Liver (tissue), 9 donors: ENCODE data around the gene AMOTL1. TPM values are rescaled to one million over a fixed set of nuclear protein-coding genes. Genes with fewer than 3 reads are reported as not detected.
A peak's percentile ranks its signal among the peaks of the same experiment; 100 is the strongest.

ENCODE experiments used
- DNase-seq: peaks from one replicate; pipeline ENCODE4 v3.0.0-alpha.2; 2017; ENCODE audit warnings: low spot score
- H3K27ac ChIP-seq, 2 donors: one replicate each; pipeline ENCODE4 v1.7.0; 2013; ENCODE audit warnings: inconsistent platforms in 2 of 2, low read length in 2 of 2, control low read depth in 1 of 2, low read depth in 1 of 2, mild to moderate bottlenecking in 1 of 2
- H3K27me3 ChIP-seq, 4 donors: one replicate each; pipeline versions ENCODE4 v1.6.1 to v1.7.0; 2013; ENCODE audit warnings: low read length in 3 of 4, inconsistent platforms in 1 of 4, mild to moderate bottlenecking in 1 of 4, moderate library complexity in 1 of 4; ENCODE audit not compliant: control insufficient read depth in 4 of 4, insufficient read depth in 4 of 4
- H3K36me3 ChIP-seq, 4 donors: one replicate each; pipeline versions ENCODE4 v1.6.1 to v1.7.0; 2013; ENCODE audit warnings: low read length in 3 of 4, mild to moderate bottlenecking in 3 of 4, low read depth in 1 of 4, moderate library complexity in 1 of 4; ENCODE audit not compliant: control insufficient read depth in 4 of 4, insufficient read depth in 3 of 4
- H3K4me1 ChIP-seq, 4 donors: one replicate each; pipeline versions ENCODE4 v1.6.1 to v1.7.0; 2013; ENCODE audit warnings: low read length in 3 of 4, mild to moderate bottlenecking in 3 of 4, moderate library complexity in 1 of 4; ENCODE audit not compliant: control insufficient read depth in 4 of 4, insufficient read depth in 4 of 4
- H3K4me3 ChIP-seq, 3 donors: one replicate each; pipeline versions ENCODE4 v1.6.1 to v1.7.0; 2013; ENCODE audit warnings: low read length in 3 of 3, control low read depth in 1 of 3, low read depth in 1 of 3, mild to moderate bottlenecking in 1 of 3
- H3K9ac ChIP-seq, 2 donors: one replicate each; pipeline ENCODE4 v1.7.0; 2013; ENCODE audit warnings: low read length in 2 of 2, mild to moderate bottlenecking in 2 of 2, moderate library complexity in 2 of 2, control low read depth in 1 of 2, low read depth in 1 of 2
- H3K9me3 ChIP-seq, 4 donors: one replicate each; pipeline versions ENCODE4 v1.6.1 to v1.7.0; 2013; ENCODE audit warnings: low read length in 3 of 4; ENCODE audit not compliant: control insufficient read depth in 4 of 4
- ATF3 ChIP-seq: IDR thresholded peaks from 2 replicates; pipeline ENCODE4 v1.6.1; 2016; ENCODE audit warnings: antibody characterized with exemption
- CTCF ChIP-seq: fragments of 150-350 bp; IDR thresholded peaks from 2 replicates; pipeline ENCODE4 v1.5.1; 2017; ENCODE audit warnings: improper control_type of control experiment, low read depth, low read length; ENCODE audit not compliant: missing input control
- EGR1 ChIP-seq, 2 donors: IDR thresholded peaks; 2 replicates each; pipeline ENCODE4 v1.6.1; 2016 to 2018; ENCODE audit warnings: antibody characterized with exemption in 2 of 2, low read depth in 2 of 2
- FOXA1 ChIP-seq: IDR thresholded peaks from 2 replicates; pipeline ENCODE4 v1.6.1; 2016; ENCODE audit warnings: antibody characterized with exemption
- HNF4A ChIP-seq, 2 donors: conservative IDR thresholded peaks; 2 replicates each; pipeline ENCODE4 v1.6.1; 2016; ENCODE audit warnings: antibody characterized with exemption in 2 of 2, mild to moderate bottlenecking in 2 of 2
- HNF4G ChIP-seq: IDR thresholded peaks from 2 replicates; pipeline ENCODE4 v1.6.1; 2016; ENCODE audit warnings: antibody characterized with exemption
- JUND ChIP-seq, 2 donors: IDR thresholded peaks; 2 replicates each; pipeline ENCODE4 v1.6.1; 2016; ENCODE audit warnings: antibody characterized with exemption in 2 of 2
- MAX ChIP-seq: IDR thresholded peaks from 2 replicates; pipeline ENCODE4 v1.6.1; 2016; ENCODE audit warnings: antibody characterized with exemption
- REST ChIP-seq: IDR thresholded peaks from 2 replicates; pipeline ENCODE4 v1.6.1; 2016; ENCODE audit warnings: antibody characterized with exemption, mild to moderate bottlenecking
- RXRA ChIP-seq, 2 donors: IDR thresholded peaks; 2 replicates each; pipeline ENCODE4 v1.6.1; 2017 to 2018; ENCODE audit warnings: antibody characterized with exemption in 2 of 2, mild to moderate bottlenecking in 1 of 2
- SP1 ChIP-seq: IDR thresholded peaks from 2 replicates; pipeline ENCODE4 v1.6.1; 2018; ENCODE audit warnings: antibody characterized with exemption, mild to moderate bottlenecking
- TAF1 ChIP-seq: conservative IDR thresholded peaks from 2 replicates; pipeline ENCODE4 v1.6.1; 2016; ENCODE audit warnings: antibody characterized with exemption, mild to moderate bottlenecking
- YY1 ChIP-seq: IDR thresholded peaks from 2 replicates; pipeline ENCODE4 v1.6.1; 2016; ENCODE audit warnings: antibody characterized with exemption, mild to moderate bottlenecking
- ZBTB33 ChIP-seq: IDR thresholded peaks from 2 replicates; pipeline ENCODE4 v1.6.1; 2016; ENCODE audit warnings: antibody characterized with exemption
- WGBS: extraction: QIAGEN DNeasy Blood & Tissue Kit; methylation state at CpG from one replicate; pipeline ENCODE4 v1.1.7; 2013; 5-methylcytosine and 5-hydroxymethylcytosine counted together
- polyA plus RNA-seq, 2 donors: library from polyadenylated mRNA; stranded (reverse) in 1 of 2; unstranded in 1 of 2; fragments of 200-250 nt in 1 of 2; fragments of >200 nt in 1 of 2; fragmentation: Nextera tagmentation in 1 of 2; extraction: Ambion mirVana in 1 of 2; gene quantifications; one replicate each; pipeline versions ENCODE4 v1.2.1 to v1.2.3, GENCODE V29; 2013 to 2015
- total RNA-seq, 2 donors: library from RNA; depleted of rRNA; stranded (reverse); fragments of >200 nt; gene quantifications; one replicate each; pipeline ENCODE4 v1.2.3, GENCODE V29; 2014
- donor health status: healthy.
- donor health status: healthy.
- donor health status: healthy.
- donor health status: healthy.
- donor health status: healthy.

The AMOTL1 gene
- total and polyA plus RNA-seq, 4 donors, result 2.2 to 29.5 (median 7.2) TPM

- no peaks in the 10 kb centered on the region for H3K27me3 ChIP-seq
- peak; percentile 14 for DNase-seq
- H3K36me3 ChIP-seq, result peaks cover 9 to 92% (median 48%) of the 10 kb centered on the region in 4 donors
- H3K4me1 ChIP-seq, result no peaks in the 10 kb centered on the region
- H3K27ac ChIP-seq, result no peak overlapping the region
- H3K4me3 ChIP-seq, result no peak overlapping the region
- no peak overlapping the region for H3K9ac ChIP-seq
- TF ChIP-seq REST (no peak), ATF3 (no peak), TAF1 (no peak), HNF4G (no peak), FOXA1 (no peak), EGR1 (IDR thresholded peaks at IDR 0.05; ENCODE audit: low read depth in 2 of 2) (no peak), RXRA (IDR thresholded peaks at IDR 0.05) (no peak), HNF4A (conservative IDR thresholded peaks at IDR 0.05) (no peak), SP1 (no peak), MAX (no peak), CTCF (no peak), YY1 (no peak), JUND (IDR thresholded peaks at IDR 0.05) (no peak)
- 93% methylated on average over 15 of the region's 15 CpGs for WGBS
- H3K9me3 ChIP-seq, result no peaks in the 10 kb centered on the region
Observed at GRCh38 chr11:94871491-94872185, 103.5 kb downstream of the AMOTL1 start.

GRCh38 chr11:94873916-94874540 lies 105.9 kb downstream of the AMOTL1 start:
- Histone ChIP-seq H3K27ac (no peak overlapping the region), H3K4me1 (no peaks in the 10 kb centered on the region), H3K4me3 (no peak overlapping the region), H3K9ac (no peak overlapping the region), H3K9me3 (no peaks in the 10 kb centered on the region), H3K36me3 (peaks cover 11 to 82% (median 42%) of the 10 kb centered on the region in 4 donors), H3K27me3 (no peaks in the 10 kb centered on the region)
- 89% methylated on average over 5 of the region's 5 CpGs for WGBS
- DNase-seq, result peak; percentile 8
- TF ChIP-seq ZBTB33 (no peak), YY1 (no peak)
